GM12874 (cell line): ENCODE measurements around the gene NT5C.

Experiments used
- TF ChIP-seq, protein P1 (sequence below): IDR thresholded peaks from 2 replicates; pipeline ENCODE4 v1.5.1; 2011; ENCODE audit warnings: low read depth, mild to moderate bottlenecking, control low read depth, low read length, moderate library complexity; ENCODE audit not compliant: insufficient read depth

The NT5C gene

DNA sequence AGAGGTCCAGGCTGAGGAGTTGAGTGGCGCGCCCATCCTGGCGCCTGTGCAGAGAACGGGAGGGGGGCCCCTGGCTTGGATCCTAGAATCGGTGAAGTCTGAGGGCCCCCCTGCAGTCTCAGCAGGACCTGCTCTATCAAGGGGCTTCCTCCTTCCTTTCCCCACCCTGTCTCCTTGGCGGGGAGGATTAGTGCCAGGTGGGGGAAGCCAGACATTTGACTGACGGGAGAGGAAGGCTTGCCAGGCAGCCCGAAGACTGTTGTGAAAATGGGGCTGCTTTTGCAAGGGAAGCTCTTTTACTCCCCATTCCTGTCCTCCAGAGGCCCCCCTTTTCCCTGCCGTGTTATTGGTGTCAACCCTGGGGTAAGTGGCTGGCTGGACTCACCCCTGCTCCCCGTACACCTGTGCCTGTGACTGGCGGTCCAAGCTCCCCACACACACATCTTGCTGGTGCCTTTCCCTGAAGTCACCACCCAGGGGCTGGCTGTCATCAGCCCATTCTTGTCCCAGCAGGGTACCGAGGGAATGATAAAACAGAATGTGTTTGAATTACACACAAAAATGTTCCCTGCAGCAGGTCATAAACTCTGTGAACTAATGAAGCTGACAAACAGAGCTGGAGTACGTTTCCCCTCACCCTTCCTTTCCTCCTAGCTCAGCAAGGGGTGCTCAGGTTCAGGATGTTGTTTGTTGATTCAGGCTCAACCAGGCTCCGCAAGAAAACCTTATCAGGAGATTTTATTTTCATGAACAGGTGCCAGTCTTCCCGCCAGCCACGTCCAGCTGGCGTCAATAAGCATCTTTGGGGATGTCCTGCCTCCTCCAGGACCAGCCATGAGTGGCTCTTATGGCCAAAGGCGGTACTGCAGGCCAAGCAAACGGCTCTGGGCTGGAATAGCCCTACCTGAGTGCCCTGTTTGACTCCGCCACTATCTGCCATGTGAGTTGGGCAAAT is 26.1 kb downstream of the NT5C start:
- TF ChIP-seq, protein P1, sequence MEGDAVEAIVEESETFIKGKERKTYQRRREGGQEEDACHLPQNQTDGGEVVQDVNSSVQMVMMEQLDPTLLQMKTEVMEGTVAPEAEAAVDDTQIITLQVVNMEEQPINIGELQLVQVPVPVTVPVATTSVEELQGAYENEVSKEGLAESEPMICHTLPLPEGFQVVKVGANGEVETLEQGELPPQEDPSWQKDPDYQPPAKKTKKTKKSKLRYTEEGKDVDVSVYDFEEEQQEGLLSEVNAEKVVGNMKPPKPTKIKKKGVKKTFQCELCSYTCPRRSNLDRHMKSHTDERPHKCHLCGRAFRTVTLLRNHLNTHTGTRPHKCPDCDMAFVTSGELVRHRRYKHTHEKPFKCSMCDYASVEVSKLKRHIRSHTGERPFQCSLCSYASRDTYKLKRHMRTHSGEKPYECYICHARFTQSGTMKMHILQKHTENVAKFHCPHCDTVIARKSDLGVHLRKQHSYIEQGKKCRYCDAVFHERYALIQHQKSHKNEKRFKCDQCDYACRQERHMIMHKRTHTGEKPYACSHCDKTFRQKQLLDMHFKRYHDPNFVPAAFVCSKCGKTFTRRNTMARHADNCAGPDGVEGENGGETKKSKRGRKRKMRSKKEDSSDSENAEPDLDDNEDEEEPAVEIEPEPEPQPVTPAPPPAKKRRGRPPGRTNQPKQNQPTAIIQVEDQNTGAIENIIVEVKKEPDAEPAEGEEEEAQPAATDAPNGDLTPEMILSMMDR = peak; percentile 78

DNA sequence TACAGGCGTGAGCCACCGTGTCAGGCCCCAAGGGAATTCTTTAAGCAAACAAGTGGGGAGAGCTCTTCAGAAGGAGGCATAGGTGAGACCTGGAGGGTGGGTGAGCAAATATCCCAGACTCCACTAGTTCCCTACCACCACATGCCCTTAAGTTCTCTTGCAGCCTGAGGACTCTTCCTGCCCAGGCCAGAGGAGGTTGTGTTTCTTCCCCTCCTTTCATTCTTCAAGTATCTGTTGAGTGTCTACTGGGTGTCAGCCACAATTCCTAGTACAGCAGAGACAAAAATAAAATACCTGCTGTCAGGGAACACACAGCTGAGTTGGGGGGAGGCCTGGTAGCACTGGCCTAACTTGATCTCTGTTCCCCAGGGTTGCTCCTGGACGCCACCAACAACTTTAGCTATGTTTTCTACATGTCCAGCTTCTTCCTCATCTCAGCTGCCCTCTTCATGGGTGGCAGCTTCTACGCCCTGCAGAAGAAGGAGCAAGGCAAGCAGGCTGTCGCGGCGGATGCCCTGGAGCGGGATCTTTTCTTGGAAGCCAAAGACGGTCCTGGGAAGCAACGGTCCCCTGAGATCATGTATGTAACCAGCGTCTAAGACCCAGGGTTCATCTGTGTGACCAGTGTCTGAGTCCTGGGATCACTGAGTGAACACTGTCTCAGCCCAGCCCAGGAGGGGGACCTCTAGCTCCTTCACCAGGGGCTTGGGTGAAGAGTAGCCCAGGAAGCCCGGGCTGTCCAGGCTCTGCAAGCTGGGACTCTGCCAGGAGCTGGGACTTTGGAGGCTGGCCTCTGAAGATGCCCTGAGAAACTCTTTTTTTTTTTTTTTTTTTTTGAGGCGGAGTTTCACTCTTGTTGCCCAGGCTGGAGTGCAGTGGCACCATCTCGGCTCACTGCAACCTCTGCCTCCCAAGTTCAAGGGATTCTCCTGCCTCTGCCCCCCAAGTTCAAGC is 27.7 kb downstream of the NT5C start:
- TF ChIP-seq, protein P1 = no peak

DNA sequence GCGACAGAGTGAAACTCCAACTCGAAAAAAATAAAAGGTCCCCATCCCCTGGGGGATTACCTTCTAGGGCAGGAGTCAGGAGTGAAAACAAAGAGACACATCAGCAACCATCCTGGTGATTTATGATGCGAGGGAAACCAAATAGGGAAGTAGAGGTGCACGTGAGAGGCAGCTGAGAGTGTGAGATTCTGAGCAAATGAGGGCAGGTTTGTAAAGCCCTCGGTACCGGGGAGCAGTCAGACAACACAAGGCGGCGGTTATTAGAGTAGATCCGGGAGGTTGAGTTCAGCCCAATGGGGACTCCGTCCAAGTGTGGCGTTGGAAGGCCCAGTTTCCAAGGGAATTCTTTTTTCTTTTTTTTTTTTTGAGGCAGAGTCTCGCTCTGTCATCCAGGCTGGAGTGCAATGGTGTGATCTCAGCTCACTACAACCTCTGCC is 29.1 kb downstream of the NT5C start:
- TF ChIP-seq, protein P1 = no peak

DNA sequence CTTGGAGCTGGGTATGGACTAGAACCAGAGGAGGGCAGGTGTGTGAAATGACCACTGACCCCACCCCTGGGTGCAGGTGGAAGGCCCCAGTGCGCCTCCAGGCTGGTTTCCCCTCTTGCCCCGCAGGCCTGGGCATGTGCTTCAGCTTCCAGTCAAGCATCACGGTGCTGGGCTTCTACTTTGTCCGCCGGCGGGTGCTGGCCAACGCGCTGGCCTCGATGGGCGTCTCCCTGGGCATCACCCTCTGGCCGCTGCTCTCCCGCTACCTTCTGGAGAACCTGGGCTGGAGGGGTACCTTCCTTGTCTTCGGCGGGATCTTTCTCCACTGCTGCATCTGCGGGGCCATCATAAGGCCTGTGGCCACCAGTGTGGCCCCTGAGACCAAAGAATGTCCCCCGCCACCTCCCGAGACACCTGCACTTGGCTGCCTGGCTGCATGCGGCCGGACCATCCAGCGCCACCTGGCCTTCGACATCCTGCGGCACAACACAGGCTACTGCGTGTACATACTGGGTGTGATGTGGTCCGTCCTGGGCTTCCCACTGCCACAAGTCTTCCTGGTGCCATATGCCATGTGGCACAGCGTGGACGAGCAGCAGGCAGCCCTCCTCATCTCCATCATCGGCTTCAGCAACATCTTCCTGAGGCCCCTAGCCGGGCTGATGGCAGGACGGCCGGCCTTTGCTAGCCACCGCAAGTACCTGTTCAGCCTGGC is 31.5 kb downstream of the NT5C start:
- TF ChIP-seq, protein P1 = no peak

DNA sequence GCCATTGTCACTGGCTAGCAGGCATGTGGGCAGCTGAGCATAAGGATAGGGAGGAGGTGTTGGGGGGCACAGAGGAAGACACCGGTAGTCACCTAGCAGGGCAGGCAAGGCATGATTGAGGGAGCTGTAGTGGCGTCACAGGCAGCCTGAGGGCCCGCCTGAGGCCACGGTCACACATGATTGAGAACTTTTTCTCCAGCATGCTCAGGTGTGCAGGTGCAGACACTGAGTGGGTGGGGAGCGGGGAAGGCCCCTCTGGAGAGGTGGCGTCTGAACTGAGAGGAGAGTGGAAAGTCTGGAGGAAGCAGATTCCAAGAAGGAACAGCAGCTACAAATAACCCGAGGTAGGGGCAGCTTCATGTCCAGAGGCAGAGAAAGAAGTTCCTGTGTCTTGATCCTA is 32.7 kb downstream of the NT5C start:
- TF ChIP-seq, protein P1 = no peak

DNA sequence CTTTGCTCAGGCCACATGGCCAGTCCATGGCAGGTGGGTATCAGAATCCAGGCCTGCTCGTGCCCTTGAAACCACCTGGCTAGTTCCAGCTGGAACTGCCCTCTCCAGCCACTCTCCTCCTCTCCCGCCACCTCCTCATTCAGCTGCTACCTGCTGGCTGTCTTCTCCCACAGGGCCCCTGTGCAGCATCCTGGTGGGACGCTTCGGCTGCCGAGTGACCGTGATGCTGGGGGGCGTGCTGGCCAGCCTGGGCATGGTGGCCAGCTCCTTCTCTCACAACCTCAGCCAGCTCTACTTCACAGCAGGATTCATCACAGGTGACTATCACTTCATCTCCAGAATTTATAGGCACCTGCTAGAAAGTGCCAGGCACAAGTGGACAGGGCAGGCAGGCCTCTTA is 33.7 kb downstream of the NT5C start:
- TF ChIP-seq, protein P1 = no peak
